Thyroid gland (tissue), 4 donors: ENCODE results near the gene SLC16A4.

Experiments
- POLR2A ChIP-seq, 2 donors: fragments of 450-650 bp; IDR thresholded peaks; one replicate each; pipeline ENCODE4 v1.6.1; 2017; ENCODE audit warnings: antibody characterized with exemption in 2 of 2, mild to moderate bottlenecking in 2 of 2, moderate library complexity in 1 of 2
- TF ChIP-seq, protein P1 (sequence below), 6 experiments: fragments of 200-600 bp in 3 of 6; fragments of 450-650 bp in 3 of 6; sonication (generic) in 3 of 6; IDR thresholded peaks; one replicate each; pipeline ENCODE4 v1.5.1; 2016 to 2019; ENCODE audit warnings: antibody characterized with exemption in 6 of 6, mild to moderate bottlenecking in 2 of 6, inconsistent platforms in 1 of 6, moderate library complexity in 1 of 6

- TF ChIP-seq, protein P1, sequence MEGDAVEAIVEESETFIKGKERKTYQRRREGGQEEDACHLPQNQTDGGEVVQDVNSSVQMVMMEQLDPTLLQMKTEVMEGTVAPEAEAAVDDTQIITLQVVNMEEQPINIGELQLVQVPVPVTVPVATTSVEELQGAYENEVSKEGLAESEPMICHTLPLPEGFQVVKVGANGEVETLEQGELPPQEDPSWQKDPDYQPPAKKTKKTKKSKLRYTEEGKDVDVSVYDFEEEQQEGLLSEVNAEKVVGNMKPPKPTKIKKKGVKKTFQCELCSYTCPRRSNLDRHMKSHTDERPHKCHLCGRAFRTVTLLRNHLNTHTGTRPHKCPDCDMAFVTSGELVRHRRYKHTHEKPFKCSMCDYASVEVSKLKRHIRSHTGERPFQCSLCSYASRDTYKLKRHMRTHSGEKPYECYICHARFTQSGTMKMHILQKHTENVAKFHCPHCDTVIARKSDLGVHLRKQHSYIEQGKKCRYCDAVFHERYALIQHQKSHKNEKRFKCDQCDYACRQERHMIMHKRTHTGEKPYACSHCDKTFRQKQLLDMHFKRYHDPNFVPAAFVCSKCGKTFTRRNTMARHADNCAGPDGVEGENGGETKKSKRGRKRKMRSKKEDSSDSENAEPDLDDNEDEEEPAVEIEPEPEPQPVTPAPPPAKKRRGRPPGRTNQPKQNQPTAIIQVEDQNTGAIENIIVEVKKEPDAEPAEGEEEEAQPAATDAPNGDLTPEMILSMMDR (IDR thresholded peaks at IDR 0.05), result no peak
- no peak for TF ChIP-seq POLR2A (IDR thresholded peaks at IDR 0.05)
These were observed 13.0 kb upstream of the SLC16A4 start for GRCh38 chr1:110403805-110404204.
